ENCODE data around the gene RANBP3.
A peak's percentile ranks its signal among the peaks of the same experiment; 100 is the strongest.

The RANBP3 gene

DNA sequence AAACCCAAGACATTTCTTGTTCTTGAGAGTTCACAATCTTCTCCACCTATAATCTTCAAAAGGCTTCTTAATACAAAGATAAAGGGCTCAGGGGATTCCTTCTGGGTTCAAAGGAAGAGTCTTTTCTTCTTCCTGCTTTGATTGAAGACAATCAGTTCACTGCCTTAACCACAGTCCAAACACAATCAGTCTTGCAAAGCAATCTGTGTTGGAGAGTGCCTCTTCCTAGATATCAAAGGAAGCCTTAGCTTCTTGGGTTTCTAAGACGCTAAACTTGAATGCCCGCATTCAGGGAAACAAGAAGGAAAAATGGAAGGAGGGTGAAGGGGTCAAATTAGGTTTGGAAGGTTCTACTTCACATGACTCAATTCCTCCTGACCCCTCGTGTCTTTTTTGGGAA, 27.2 kb downstream of the RANBP3 start:
- no peak for DNase-seq (ENCODE audit: low spot score)

- peak; percentile 47 for DNase-seq (ENCODE audit: low spot score)
These were observed 28.1 kb downstream of the RANBP3 start for GRCh38 chr19:5949792-5950305.

GRCh38 chr19:5948752-5949564, 29.0 kb downstream of the RANBP3 start:
- DNase-seq (ENCODE audit: low spot score) = no peak

DNA sequence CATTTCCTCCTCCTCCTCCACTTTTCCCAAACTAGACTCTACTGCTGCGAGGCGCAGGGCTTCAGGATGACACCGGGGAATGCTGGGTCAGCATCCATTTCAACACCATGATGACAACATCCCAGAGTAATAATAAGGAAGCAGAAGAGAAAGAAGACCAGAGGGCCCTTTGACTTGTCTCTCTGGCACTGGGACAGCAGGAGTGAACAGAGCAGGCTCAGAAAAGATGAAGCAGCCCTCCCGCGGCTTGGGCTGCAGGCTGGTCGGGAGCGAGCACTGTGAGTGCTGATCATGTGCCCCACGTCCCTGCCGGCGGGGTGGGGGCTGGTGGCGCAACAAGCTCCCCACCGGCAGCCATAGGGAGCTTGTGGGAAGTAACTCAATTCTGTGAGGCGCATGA, 30.5 kb downstream of the RANBP3 start:
- DNase-seq (ENCODE audit: low spot score) = no peak

- DNase-seq (ENCODE audit: low spot score) = no peak
These were observed 34.3 kb downstream of the RANBP3 start for GRCh38 chr19:5943623-5944022.

GRCh38 chr19:5943045-5943444, 34.9 kb downstream of the RANBP3 start:
- no peak for DNase-seq (ENCODE audit: low spot score)

DNA sequence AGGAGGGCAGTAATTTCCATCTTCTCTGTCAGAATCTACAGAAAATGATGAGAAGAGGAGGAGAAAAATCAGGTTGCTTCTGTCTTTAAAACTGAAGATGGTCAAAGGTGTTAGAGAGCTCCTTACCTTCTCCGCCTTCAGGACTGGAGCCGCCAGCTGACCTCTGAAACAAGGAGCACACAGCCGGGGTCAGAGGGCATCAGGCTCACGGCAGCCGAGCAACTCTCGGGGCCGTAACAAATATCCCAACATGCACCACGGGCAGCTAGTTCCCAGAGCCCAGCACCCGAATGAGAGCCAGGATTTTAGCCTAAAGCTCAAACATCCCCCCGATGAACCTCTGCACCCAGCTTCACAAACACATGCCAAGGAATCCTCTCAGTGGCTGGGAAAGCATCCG, 36.3 kb downstream of the RANBP3 start:
- DNase-seq (ENCODE audit: low spot score) = no peak

DNA sequence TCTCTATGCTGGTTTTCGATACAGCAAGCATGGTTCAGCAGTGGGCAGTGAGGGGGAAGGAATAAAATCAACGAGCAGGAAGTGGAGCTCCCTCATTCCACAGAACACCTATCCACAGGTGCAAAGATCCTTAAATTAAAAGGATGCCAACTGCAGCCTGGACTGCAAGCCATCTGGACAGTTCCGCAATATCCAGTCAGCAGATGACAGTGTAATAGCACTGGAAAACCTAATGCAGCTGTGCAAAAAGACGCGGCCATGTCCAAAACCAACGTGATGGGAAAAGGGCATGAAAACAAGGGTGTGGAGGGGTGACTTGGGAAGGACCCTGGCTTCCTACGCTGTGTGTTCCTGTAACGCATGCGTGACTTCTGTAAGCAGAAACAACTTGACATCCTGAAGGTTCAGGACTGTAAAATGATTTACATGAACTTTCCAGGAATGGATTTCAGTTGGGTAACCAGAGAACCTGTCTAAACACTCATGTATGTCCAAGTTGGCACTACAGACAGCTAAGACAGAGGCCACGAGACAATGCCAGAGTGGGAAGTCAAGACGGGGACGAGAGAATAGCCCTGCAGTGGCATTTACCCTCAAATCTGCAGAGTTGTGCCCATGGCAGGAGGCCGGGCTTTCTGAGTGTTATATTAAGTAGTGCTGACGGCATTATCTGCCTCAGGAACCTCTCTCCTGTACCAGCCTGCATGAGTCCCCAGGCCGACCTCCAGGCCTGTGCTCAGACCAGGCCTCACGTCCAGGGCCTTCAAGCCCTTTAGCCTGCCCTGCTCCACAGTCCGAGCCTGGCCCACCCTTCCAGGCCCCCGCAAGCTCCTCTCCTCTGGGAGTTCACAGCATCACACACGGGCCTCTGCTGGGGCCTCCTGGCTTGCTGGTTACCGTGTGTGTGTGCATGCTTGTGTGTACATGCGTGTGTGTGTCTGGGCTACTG, 37.4 kb downstream of the RANBP3 start:
- no peak for DNase-seq (ENCODE audit: low spot score)

GRCh38 chr19:5937550-5937949, 40.4 kb downstream of the RANBP3 start:
- DNase-seq (ENCODE audit: low spot score) = no peak

DNA sequence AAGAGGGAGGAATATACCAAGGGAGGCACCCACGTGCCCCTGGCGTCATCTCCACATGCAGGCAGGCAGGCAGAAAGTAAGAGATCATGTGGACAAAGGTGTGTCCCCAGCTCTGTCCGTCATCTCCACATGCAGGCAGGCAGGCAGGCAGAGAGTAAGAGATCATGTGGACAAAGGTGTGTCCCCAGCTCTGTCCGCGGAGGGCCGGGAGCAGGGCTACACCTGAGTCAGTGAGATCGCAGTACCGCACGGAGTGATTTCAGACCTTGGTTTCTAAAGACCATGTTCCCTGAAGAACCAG, 41.7 kb downstream of the RANBP3 start:
- no peak for DNase-seq (ENCODE audit: low spot score)

- no peak for DNase-seq (ENCODE audit: low spot score)
These were observed 42.3 kb downstream of the RANBP3 start for GRCh38 chr19:5935473-5936291.

GRCh38 chr19:5934774-5935472, 43.0 kb downstream of the RANBP3 start:
- no peak for DNase-seq (ENCODE audit: low spot score)

GRCh38 chr19:5934069-5934401, 43.9 kb downstream of the RANBP3 start:
- DNase-seq (ENCODE audit: low spot score) = no peak

- no peak for DNase-seq (ENCODE audit: low spot score)
These were observed 44.4 kb downstream of the RANBP3 start for GRCh38 chr19:5933391-5934068.

GRCh38 chr19:5932609-5933262, 45.2 kb downstream of the RANBP3 start:
- no peak for DNase-seq (ENCODE audit: low spot score)

- no peak for DNase-seq (ENCODE audit: low spot score)
These were observed 45.8 kb downstream of the RANBP3 start for GRCh38 chr19:5932146-5932545.

- DNase-seq (ENCODE audit: low spot score) = no peak
These were observed 46.7 kb downstream of the RANBP3 start for GRCh38 chr19:5931251-5931650.

GRCh38 chr19:5929625-5930024, 48.3 kb downstream of the RANBP3 start:
- DNase-seq (ENCODE audit: low spot score) = no peak

DNA sequence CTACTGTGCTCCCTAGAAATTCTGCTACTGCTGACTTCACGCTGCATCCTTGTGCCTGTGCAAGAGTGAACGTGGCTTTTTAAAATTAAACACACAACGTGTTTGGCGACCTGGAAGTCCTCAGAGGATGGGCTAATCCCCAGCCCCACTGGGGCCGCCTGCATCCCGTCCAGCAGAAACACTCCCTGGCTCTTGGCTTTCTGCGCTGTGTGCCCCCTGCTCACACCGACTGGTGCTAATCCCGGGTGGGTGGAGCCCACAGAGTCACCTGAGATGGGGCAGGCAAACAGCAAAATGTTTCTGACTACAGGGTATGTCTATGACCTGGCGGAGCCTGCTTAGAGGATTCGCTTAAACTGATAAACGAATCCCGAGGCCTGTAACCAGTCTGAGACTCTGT, 48.8 kb downstream of the RANBP3 start:
- DNase-seq (ENCODE audit: low spot score) = no peak

DNA sequence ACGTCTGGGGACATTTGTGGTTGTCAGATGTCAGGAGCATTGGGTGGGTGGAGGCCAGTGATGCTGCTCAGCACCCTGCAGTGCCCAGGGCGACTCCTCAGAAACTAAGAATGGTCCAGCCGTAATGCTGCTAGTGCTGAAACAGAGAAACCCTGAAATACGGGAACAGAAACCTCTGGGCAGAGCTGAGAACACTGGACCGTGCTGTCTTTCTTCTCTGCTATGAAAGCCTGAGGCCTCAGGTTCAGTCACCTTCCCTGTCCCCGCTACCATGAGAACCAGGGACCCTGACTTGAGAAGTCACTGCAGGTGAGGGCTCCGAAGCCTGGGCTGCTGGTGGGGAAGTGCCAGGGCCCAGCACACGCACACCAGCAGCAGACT, 50.5 kb downstream of the RANBP3 start:
- DNase-seq (ENCODE audit: low spot score) = no peak

All from kidney tubule cell (primary cell).